Measurements from ENCODE around the gene RAC3. TPM values are rescaled to one million over a fixed set of nuclear protein-coding genes. Genes with fewer than 3 reads are reported as not detected.

The RAC3 gene
- total RNA-seq (58.7 and 73.7 TPM in 2 replicates), polyA plus RNA-seq (9.9 and 16.4 TPM in 2 replicates)

- Histone ChIP-seq H3K27me3 (no peaks in the 10 kb centered on the region), H3K27ac (peak within 1 kb of the TSS; percentile 16), H3K9me3 (ENCODE audit: low read depth) (no peaks in the 10 kb centered on the region), H3K4me3 (peak within 1 kb of the TSS; percentile 77), H3K4me1 (ENCODE audit: low read depth) (peaks cover 4% of the 10 kb centered on the region), H3K36me3 (no peaks in the 10 kb centered on the region)
- TF ChIP-seq CTCF (IDR thresholded peaks at IDR 0.05; ENCODE audit: low read depth, low read length): no peak
- peak; percentile 41 to 80 for DNase-seq (ENCODE audit: low read depth in 1 of 2, low spot score in 1 of 2)
Measured at GRCh38 chr17:82031303-82031884, at the start of gene RAC3. TSS of gene RAC3 (plus strand) at chr17:82031678. CDS start at chr17:82031762, 84 bp downstream.

GRCh38 chr17:81983011-81983638 lies 48.4 kb upstream of the RAC3 start:
- Histone ChIP-seq H3K4me1 (ENCODE audit: low read depth) (no peaks in the 10 kb centered on the region), H3K27me3 (no peaks in the 10 kb centered on the region), H3K36me3 (peaks cover 5% of the 10 kb centered on the region), H3K4me3 (no peak overlapping the region), H3K9me3 (ENCODE audit: low read depth) (no peaks in the 10 kb centered on the region), H3K27ac (no peak overlapping the region)
- no peak for DNase-seq (ENCODE audit: low read depth in 1 of 2, low spot score in 1 of 2)
- TF ChIP-seq CTCF (IDR thresholded peaks at IDR 0.05; ENCODE audit: low read depth, low read length): no peak

- TF ChIP-seq CTCF (IDR thresholded peaks at IDR 0.05; ENCODE audit: low read depth, low read length): no peak
- Histone ChIP-seq H3K27me3 (no peaks in the 10 kb centered on the region), H3K36me3 (peaks cover 5% of the 10 kb centered on the region), H3K4me1 (ENCODE audit: low read depth) (no peaks in the 10 kb centered on the region), H3K9me3 (ENCODE audit: low read depth) (no peaks in the 10 kb centered on the region), H3K4me3 (no peak overlapping the region), H3K27ac (no peak overlapping the region)
- no peak for DNase-seq (ENCODE audit: low read depth in 1 of 2, low spot score in 1 of 2)
Measured at GRCh38 chr17:81983639-81984373, 47.7 kb upstream of the RAC3 start.

GRCh38 chr17:81984773-81985410 lies 46.6 kb upstream of the RAC3 start:
- TF ChIP-seq CTCF (IDR thresholded peaks at IDR 0.05; ENCODE audit: low read depth, low read length): no peak
- DNase-seq (ENCODE audit: low read depth in 1 of 2, low spot score in 1 of 2): no peak

GRCh38 chr17:81986606-81987005 lies 44.9 kb upstream of the RAC3 start:
- Histone ChIP-seq H3K4me1 (ENCODE audit: low read depth) (peaks cover under 1% of the 10 kb centered on the region), H3K36me3 (peaks cover 5% of the 10 kb centered on the region), H3K27ac (no peak overlapping the region), H3K27me3 (no peaks in the 10 kb centered on the region), H3K9me3 (ENCODE audit: low read depth) (no peaks in the 10 kb centered on the region), H3K4me3 (no peak overlapping the region)
- TF ChIP-seq CTCF (IDR thresholded peaks at IDR 0.05; ENCODE audit: low read depth, low read length): no peak
- DNase-seq (ENCODE audit: low read depth in 1 of 2, low spot score in 1 of 2): no peak

More at GRCh38 chr17:81984773-81985410, 46.6 kb upstream of the RAC3 start:
- no peaks in the 10 kb centered on the region for H3K27me3 ChIP-seq
- no peak overlapping the region for H3K27ac ChIP-seq
- no peak overlapping the region for H3K4me3 ChIP-seq
- peaks cover 5% of the 10 kb centered on the region for H3K36me3 ChIP-seq
- no peaks in the 10 kb centered on the region for H3K4me1 ChIP-seq (ENCODE audit: low read depth)
- H3K9me3 ChIP-seq (ENCODE audit: low read depth): no peaks in the 10 kb centered on the region
